TTC549 (cell line): ENCODE measurements around the gene TANGO6.

ENCODE experiments used
- FAIRE-seq: peaks from 2 replicates; lab custom pipeline; 2012; peaks lifted over from hg19 to GRCh38; lab: Jason Lieb, UNC

TANGO6 gene

DNA sequence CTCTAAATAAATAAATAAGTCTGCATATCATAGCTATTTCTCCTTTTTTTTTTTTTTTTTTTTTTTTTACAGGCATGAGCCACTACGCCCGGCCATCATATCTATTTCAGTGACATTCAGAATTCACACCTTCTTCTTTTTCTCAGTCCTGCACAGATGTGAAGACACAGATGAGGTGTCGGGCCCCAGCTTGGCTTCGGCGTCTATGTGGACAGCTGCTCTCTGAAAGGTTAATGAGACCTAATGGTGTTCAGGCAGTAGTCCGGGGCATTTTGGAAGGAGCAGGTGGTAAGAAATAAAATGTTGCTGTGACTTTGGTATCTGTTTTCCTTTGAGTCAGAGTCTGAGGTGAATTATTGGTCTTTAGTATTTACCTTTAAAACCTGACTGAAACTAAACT, 23.6 kb downstream of the TANGO6 start:
- FAIRE-seq: no peak

DNA sequence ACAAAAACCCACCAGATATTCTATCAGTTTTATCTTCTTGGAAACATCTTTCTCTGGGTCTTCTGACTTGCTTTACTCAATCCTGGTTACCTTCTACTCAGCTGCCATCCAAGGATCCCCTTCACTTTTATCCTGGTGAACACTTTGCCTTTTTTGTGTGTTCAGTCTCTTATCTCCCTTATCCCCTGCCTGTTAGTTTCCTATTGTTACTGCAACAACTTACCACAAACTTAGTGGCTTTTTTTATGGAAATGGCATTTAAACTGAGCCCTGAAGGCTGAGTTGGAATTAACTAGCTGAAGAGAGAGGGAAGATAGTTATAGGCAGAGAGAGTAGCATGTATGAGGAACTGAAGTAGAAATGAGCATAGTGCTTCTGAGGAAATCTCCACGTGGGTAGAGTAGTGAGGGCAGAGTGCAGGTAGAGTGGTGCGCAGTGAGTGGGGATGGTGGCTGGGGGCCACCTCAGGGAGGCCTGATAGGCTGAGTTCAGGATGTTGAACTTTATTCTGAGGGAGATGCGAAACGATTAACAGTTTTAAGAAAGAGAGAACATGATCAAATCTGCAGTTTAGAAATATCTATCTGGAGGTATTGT, 26.3 kb downstream of the TANGO6 start:
- no peak for FAIRE-seq

- no peak for FAIRE-seq
These were observed 30.5 kb downstream of the TANGO6 start for GRCh38 chr16:68873635-68874471.

GRCh38 chr16:68875871-68876270, 32.5 kb downstream of the TANGO6 start:
- FAIRE-seq: no peak

DNA sequence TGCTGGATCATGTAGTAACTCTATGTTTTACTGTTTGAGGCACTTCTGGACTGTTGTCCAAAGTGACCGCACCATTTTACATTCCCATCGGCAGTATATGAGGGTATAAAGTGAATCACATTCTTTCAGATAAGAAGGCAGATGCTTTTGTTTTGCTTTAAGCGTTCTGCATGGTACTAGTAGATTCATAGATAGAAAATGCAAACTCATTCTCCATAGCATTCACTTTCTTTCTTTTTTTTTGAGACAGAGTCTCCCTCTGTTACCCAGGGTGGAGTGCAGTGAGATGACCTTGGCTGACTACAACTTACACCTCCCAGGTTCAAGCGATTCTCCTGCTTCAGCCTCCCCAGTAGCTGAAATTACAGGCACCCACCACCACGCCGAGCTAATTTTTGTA, 40.4 kb downstream of the TANGO6 start:
- no peak for FAIRE-seq

DNA sequence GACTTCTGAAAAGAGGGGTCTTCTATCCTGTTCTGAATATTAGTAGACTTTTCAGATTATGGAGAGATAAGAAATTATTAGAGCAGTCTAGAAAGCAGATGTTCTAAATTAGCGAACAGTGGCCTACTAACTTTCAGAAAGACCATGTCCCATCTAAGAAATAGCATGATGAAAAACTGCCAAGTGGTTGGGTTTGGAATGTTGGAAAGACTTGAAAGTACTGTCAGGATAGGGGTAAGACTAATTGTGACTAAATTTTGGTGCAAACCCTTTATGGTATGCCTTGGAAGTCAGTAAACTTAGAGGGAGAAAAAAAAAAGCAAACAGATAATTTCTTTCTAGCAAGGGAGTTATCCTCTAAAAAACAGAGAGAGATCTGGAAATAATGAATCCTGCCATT, 41.1 kb downstream of the TANGO6 start:
- no peak for FAIRE-seq

- no peak for FAIRE-seq
These were observed 41.8 kb downstream of the TANGO6 start for GRCh38 chr16:68884861-68885720.

GRCh38 chr16:68887107-68887506, 43.8 kb downstream of the TANGO6 start:
- FAIRE-seq: no peak

DNA sequence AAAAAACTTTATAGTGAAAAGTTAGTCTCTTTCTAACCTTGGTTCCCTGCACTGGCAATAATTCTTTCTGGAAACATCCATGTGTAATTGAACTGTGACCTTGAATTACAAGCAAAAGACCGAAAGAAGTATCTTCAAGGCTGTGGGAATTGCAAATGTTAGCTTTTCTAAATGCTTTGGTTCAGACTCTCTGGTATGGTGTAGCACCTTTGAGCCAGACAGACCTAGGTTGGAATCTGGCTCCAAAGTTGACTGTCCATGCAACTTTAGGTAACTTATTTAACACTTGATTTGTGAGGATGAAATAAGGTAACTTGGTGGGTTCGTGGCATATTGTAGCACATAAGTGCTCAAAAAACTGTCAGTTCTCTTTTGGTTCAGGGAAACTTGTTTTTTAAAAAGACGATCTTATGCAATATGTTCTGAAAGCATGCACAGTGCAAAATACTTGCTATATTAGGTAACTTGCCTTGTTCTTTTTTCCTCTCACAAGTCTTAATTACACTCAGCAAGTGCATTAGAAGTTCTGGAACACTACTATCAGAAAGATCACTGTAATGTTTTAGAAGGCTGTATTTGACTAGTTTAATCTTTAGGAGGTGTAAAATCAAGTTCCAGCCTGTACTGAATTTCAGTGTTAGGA, 46.3 kb downstream of the TANGO6 start:
- no peak for FAIRE-seq

DNA sequence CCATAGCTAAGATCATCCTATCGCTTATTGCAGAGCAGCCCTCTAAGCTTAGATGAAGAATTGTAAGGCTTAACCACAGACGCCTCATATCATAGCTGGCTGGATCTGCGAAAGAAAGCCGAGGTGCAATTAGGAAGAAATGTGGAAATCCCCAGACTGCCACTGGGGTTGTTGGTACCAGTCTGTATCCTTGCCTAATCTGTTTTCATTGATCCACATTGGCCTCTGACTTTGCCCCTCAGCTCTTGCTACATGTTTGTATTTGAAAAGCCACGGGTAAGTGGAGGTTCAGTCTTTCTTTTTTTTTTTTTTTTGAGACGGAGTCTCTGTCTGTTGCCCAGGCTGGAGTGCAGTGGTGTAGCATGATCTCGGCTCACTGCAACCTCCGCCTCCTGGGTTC, 48.9 kb downstream of the TANGO6 start:
- FAIRE-seq: no peak

GRCh38 chr16:68892898-68893297, 49.6 kb downstream of the TANGO6 start:
- FAIRE-seq: no peak

- no peak for FAIRE-seq
These were observed 50.7 kb downstream of the TANGO6 start for GRCh38 chr16:68893710-68894705.

DNA sequence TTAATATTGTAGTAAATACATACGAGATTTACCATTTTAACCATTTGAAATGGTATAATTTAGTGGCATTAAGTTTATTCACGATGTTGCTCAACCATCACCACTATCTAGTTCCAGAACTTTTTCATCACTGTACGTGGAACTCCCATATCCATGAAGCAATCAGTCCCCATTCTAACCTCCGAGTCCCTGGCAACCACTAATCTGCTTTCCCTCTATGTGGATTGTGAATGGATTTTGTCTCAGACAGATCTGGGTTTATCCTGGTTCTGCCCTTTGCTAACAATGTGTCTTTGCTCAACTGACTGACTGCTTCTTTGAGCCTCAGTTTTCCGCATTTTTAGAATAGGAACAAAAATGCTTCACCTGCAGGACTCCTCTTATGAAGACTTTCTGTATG, 51.4 kb downstream of the TANGO6 start:
- no peak for FAIRE-seq

- FAIRE-seq: no peak
These were observed 54.7 kb downstream of the TANGO6 start for GRCh38 chr16:68898026-68898425.

DNA sequence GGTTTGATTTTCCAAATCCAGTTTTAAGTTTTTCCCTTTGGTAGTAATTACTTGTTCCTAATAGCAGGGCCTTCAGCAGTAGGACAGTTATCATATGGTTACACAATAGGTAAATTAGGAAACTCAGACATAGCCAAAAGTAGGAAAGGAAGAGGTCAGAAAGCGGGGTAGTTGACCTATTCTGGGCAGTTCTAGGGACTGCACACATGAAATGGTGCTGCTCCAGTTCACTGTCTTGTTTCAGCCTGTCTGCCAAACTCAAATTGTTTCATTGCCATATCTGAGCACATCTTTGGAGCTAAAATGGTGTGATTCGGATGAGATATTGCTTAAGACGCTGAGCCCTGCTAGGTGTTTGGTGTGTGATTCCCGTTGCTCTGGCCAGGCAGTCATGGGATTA, 56.7 kb downstream of the TANGO6 start:
- no peak for FAIRE-seq

DNA sequence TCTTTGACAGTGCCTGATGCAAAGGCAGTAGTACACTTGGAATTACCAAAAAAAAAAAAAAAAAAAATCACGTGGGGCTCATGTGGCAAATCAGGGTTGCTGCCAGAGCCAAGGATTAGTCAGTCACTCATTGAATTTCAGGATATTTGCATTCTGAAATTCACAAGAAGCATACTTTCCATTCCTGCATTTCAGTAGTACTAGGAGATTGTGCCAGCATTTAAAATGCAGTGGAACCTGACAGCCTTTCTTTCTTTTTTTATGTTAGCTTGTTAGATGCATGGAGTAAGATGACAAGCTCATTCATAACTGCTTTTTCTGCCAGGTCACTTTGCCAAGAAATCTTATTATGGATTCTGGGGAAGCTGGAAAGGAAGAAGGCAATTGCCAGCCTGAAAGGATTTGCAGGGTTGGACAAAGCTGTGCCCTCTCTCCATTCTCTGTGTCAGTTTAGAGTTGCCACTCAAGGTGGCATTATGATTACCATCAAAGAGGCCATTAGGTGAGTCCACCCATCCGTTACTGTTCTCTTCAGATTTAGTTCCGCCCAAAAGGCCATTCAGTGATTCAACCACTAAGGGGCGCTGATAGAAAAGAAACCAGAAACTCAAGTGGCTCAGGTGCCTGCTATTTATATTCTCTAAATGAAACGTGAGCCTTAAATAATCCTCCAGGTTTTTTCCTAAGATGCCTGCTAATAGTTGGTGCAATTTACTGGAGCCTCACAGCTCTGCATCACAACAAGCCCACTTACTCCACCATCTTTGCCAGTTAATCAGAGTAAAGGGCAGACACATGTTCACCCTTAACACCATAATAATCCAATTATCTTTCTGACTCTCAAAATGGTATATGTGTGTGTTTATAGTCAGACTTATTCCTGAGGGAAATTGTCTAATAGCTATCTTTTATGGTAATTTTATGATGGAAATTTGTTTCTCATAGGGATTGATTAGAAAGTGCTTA, 59.0 kb downstream of the TANGO6 start:
- no peak for FAIRE-seq

GRCh38 chr16:68902969-68903345, 59.6 kb downstream of the TANGO6 start:
- FAIRE-seq: no peak

GRCh38 chr16:68907297-68907696, 64.0 kb downstream of the TANGO6 start:
- no peak for FAIRE-seq

DNA sequence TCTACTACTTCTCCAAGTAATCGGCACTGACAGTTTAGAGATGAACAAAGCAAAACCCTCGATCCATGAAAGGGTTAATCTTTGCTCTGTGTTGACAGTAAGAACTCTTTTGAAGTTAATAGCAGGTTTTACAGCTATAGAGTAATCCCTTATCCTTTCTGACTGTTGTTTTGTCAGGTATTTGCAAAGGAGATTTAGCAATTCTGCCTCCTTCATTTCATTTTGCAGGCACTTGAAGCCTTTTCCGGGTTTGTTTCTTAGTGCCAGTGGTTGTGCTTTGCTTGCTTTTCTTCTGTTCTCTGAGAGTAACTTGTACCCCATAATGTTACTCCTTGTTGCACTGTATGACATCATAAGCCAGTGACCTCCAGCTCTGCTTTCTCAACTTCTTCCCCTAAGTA, 64.5 kb downstream of the TANGO6 start:
- FAIRE-seq: no peak

GRCh38 chr16:68909099-68909733, 65.9 kb downstream of the TANGO6 start:
- FAIRE-seq: no peak
